NOMO-1 treated with dmso at 0.1 percent for 144 hours (cell line): ENCODE data around the gene OR1L4.

Experiments
- DNase-seq: peaks from one replicate; lab custom pipeline; 2025; ENCODE audit not compliant: unreplicated experiment; lab: John Stamatoyannopoulos, UW

OR1L4 gene

GRCh38 chr9:122723690-122724089 lies at the start of gene OR1L4:
TSS of gene OR1L4 (plus strand) at chr9:122723990. CDS start at chr9:122723990, 0 bp downstream.
- DNase-seq: no peak

GRCh38 chr9:122684851-122685250 lies 38.9 kb upstream of the OR1L4 start:
- no peak for DNase-seq

- no peak for DNase-seq
These were observed 28.1 kb upstream of the OR1L4 start for GRCh38 chr9:122695696-122696095.

GRCh38 chr9:122718038-122718437 lies 5.8 kb upstream of the OR1L4 start:
- DNase-seq: no peak

GRCh38 chr9:122719218-122719617 lies 4.6 kb upstream of the OR1L4 start:
- DNase-seq: no peak

GRCh38 chr9:122742003-122742402 lies 18.2 kb downstream of the OR1L4 start, which contains the start of gene OR1L6:
TSS of gene OR1L6 (plus strand) at chr9:122742303. CDS start at chr9:122749848, 7,545 bp downstream.
- no peak for DNase-seq

- no peak for DNase-seq
These were observed 31.0 kb downstream of the OR1L4 start for GRCh38 chr9:122754825-122755224.

- no peak for DNase-seq
These were observed 44.0 kb downstream of the OR1L4 start for GRCh38 chr9:122767817-122768216.
